ENCODE data around the gene BNIPL. TPM values are rescaled to one million over a fixed set of nuclear protein-coding genes. Genes with fewer than 3 reads are reported as not detected.

Gene BNIPL
- total and polyA plus RNA-seq, 2 of the 13 experiments (the other 11 are each of a cell fraction or from before 2014, with no cell fraction given), result 0.40 to 1.1 TPM

GRCh38 chr1:151006327-151007052, 29.9 kb upstream of the BNIPL start, which contains the start of gene MINDY1 (continued):
- no peak for TF ChIP-seq RERE (CRISPR knock-in tag; IDR thresholded peaks at IDR 0.05; ENCODE audit: low read depth)
- 0 out of 2 replicates have a peak, but pooled peaks have one; percentile 48 for TF ChIP-seq ZBTB38 (CRISPR knock-in tag; IDR thresholded peaks at IDR 0.05)
- TF ChIP-seq ZNF503 (CRISPR knock-in tag; IDR thresholded peaks at IDR 0.05), result no peak
- no peak for TF ChIP-seq SIX4 (CRISPR knock-in tag; IDR thresholded peaks at IDR 0.05)
- peak; percentile 34; the same call in 1 of the 2 replicates for TF ChIP-seq PAXIP1 (CRISPR knock-in tag; conservative IDR thresholded peaks at IDR 0.05)
- no peak for TF ChIP-seq ZNF839 (CRISPR knock-in tag; IDR thresholded peaks at IDR 0.05; ENCODE audit: borderline replicate concordance)
- 0 out of 2 replicates have a peak, but pooled peaks have one; percentile 2 for TF ChIP-seq SRF (IDR thresholded peaks at IDR 0.05; ENCODE audit: low read depth, low read length)
- peak; percentile 74; the same call in 1 of the 2 replicates for TF ChIP-seq ZNF296 (CRISPR knock-in tag; conservative IDR thresholded peaks at IDR 0.05)
- TF ChIP-seq ZNF781 (CRISPR knock-in tag; IDR thresholded peaks at IDR 0.05; ENCODE audit: borderline replicate concordance, not compliant biosample characterization), result no peak
- TF ChIP-seq KDM6A (CRISPR knock-in tag; IDR thresholded peaks at IDR 0.05; ENCODE audit: low read depth), result no peak
- 0 out of 2 replicates have a peak, but pooled peaks have one; percentile 56 for TF ChIP-seq HES4 (CRISPR knock-in tag; IDR thresholded peaks at IDR 0.05; ENCODE audit: borderline replicate concordance)
